KBM-7 (cell line): ENCODE data around the gene SKIL.

Experiments used
- DNase-seq: peaks from one replicate; pipeline ENCODE4 v3.0.0-alpha.2; 2015
- in situ Hi-C: fragments of 300-500 bp; cut with MboI; formaldehyde crosslinking; loops from 2 replicates; pipeline ENCODE4 v1.14.3; 2020; ENCODE audit warnings: low sequenced_read_pairs, low pct_unique_long_range_greater_than_20kb, mixed read lengths

SKIL gene

DNA sequence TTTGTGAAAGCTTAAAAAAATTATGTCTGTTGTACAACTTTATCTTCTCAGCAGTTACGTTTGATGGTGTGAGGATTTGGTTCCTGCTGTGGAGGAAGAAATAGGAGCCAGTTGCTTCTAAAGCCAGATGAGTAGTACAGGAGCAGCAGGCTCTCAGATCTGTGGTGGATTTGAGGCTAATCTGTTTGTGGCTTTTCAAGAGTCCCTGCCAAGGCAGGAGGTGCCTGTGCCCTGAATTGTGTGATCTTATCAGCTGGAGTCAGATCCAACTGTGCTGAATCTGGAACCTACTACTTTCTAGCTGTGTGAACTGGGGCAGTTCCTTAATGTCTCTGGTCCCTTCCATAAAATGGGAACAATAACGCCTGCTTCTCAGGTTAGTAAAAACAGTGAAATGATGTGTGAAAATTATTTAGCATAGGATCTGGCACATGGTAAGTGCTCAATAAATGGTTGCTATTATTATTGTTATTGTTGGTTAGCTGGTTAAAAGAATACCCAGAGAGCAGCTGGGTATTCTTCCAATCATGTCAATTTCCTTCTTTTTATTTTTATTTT lies 68.8 kb downstream of the SKIL start:
- DNase-seq = peak; percentile 7
- in situ Hi-C loops = no loop called here

DNA sequence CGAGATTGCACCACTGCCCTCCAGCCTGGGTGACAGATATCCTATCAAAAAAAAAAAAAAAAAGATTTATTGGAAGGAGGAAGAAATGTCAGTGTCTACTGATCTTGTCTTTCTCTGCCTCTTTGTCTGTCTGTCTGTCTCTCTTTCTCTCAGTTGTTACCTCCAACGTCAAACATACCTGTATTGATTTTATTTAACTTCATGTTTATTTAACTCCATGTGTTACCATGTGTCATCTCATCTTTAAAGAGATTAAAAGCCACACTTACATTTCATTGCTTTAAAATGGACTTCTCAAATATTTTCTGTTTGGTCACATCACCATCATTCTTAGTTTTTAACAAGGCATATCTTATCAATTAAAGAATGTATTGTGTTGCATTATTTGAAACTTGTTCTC lies 70.6 kb downstream of the SKIL start:
- DNase-seq = no peak
- in situ Hi-C loops = no loop called here

DNA sequence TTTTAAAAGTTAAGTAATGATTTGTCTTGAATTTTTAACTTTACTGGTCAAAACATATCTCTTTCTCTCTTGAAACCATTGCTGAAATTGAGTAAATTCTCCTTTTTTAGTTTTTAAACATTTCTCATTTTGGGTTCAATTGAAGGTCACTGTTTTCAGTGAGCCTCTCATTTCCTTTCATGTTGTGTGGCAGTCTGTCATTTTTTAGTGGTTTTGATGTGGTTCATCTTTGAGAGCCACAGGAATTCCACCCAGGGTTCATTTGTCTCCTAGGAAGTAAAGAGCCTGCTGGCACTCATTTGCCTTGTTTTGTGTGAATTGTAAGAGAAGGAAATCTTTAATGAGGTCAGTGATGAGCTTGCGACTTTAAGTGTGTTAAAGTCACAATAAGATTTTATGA lies 71.5 kb downstream of the SKIL start:
- in situ Hi-C loops = no loop called here
- DNase-seq = peak; percentile 7

DNA sequence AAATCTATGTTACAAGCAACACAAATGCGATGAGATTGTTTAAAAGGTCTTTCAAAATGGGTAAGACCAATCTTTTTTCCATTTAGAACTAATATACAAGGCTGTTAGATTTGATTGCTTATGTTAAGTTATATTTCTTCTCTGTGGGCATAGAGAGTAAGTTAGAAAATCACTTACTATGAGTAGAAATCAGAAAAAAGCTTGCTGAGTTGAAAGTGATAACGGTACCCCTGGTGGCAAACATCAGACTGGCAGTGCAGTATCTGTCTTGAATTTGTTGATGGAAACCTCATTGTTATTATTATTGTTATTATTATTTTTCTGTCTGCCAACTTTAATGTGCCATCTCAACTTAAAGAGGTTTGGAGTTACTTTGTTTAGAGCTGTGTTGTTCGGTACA lies 73.5 kb downstream of the SKIL start:
- no peak for DNase-seq
- in situ Hi-C loops = no loop called here

DNA sequence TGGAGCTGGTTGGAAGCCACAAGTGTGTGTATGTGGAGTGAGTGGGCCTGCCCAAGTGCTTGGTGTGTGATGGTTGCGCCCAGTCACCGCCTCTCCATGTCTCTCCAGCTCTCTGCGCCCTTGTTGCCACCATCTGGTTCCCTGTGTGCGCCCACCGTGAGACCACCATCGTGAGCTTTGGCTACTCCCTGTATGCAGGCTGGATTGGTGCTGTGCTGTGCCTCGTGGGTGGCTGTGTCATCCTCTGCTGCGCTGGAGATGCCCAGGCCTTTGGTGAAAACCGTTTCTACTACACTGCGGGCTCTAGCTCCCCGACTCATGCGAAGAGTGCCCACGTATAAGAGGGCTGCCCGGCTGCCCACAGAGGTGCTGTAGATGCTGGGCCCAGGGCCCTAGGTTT lies 74.9 kb downstream of the SKIL start:
- in situ Hi-C loops = no loop called here
- no peak for DNase-seq

DNA sequence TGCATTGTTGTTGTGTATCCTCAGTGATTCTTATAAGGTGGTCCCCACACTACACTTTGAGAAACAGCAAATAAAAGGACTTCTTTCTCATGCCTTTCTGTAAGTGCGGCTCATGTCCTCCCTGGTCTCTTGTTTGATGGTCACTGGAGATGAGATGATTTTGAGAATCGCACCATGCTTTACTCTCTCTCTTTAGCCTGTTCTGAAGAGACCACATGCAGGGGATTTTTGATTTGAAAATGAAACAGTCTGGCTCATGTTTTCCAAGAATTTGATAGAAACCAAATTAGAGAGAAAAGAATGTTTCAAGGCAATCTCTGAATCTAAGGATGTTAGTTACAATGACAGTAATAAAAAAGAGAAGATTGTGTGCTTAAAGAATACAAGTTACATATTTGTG lies 79.2 kb downstream of the SKIL start:
- no peak for DNase-seq

DNA sequence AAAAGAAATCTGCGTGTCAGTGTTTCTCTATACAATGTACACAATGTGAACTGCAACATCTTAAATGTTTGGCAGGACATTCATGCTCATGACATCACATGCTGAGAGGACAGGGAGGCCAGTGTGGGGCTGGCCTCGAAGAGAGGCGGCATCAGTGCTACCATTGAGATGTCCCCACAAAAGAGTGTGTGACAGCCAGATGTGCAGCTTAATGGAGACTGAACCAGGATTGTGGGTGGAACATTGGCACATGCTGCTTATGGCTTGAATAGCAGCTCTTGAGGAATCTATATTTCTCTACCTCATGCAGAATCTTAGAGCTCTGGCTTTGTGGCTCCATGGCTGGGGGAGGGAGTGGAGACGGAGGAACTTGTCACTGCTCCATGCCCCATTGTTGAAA lies 79.7 kb downstream of the SKIL start:
- DNase-seq = no peak
- in situ Hi-C loops = no loop called here

More for the DNA sequence above, 79.2 kb downstream of the SKIL start:
- in situ Hi-C loops = no loop called here

DNA sequence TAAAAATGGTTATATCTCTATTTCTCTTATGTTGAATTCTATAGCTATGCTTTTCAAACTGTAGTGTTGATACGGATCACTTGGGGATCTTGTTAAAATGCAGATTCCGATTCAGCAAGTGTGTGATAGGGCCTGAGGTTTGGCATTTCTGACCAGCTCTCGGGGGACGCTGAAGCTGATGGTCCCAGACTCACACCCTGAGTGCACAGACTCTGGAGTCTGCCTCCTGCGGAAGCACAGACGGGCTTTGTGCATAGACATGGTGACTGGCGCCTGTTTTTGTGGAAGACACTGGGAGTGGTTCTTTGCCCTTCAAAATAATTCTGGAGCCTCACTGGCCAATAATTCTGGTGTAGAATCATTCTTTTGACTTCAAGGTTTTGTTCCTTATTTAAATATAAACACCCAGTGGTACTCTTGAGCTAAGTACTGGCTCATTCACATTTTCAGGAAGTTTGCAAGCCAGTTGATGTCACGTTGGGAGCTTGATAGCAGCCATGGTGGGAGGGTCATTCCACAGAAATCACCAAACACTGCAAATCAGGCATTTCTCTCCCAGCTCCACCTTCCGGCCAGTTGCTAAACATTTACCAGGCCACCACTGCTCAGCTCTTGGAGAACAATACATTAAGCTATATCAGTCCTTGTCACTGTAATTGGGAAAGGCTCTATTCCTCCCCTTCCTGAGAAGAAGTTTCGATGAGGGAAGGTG lies 80.3 kb downstream of the SKIL start:
- in situ Hi-C loops = no loop called here
- DNase-seq = no peak

DNA sequence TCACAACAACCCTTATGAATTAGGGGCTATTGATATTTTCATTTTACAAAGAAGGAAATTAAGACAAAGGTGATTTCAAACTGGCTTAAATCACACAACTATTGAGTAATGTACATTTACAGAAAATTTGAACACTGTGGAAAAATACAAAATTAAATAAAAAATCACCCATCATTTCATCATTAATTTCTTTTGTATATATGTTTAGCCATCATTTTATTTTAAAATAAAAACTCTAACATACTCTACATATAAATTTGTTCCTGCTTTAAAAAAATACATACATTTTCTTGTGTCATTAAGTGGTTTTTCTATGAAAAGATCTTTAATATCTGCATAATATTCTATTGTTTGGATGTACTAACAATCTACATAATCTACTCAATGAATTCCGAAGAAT lies 81.3 kb downstream of the SKIL start:
- no peak for DNase-seq
- in situ Hi-C loops = no loop called here

DNA sequence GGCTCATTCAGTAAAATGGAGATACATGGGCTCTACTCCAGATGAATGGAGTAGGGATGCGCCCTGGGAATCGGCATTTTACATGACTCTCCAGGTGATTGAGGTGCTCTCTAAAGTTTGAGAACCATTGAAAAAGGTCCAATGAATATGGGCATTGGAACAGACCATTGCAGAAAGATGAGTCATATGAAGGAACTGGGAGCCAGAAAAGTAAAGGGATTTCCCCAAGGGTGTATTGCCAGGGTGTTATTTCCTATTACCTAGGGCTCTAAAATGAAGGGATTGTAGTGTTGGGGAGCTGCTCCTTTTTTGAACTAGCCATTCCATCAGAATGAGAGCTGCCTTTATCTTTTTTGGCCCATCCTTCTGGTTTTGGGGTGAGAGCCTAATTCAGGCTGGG lies 82.8 kb downstream of the SKIL start:
- in situ Hi-C loops = no loop called here
- no peak for DNase-seq

DNA sequence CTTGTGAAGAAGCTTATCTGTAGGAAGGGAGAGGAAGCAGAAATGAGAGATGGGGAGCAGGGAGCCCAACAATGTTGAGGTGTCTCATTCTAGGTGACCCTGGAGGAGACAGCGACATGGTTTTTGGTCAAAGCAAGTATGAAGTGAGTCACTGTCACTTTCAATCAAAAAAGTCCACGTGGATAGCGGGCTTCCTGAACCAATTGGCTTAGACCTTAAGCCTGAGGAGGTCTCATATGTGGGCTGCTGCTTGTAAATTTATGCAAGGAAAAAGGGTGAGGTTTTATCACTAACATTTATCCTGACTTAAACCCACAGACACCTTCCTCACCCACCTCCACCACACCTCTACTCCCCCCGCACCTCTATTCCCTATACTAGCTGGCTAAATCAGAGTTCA lies 83.9 kb downstream of the SKIL start:
- in situ Hi-C loops = no loop called here
- no peak for DNase-seq

DNA sequence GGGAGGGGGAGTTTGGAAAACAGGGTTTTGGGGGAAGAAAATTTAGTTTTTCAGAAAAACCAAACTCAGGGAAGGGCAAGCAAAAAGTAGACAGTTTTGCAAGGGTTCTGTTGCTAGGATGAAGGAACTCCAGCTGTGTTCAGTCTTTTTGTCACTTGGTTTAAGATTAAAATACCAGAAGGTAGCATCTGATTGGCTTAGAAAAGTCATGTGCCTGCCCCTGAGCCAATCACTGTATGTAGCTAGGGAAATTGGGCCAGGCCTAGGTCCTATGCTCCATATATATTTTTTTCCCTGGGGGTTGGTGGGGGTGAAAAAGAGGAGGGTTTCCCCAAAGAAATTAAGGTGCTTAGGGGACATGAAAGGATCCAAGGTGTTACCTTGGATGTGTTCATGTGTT lies 85.4 kb downstream of the SKIL start:
- DNase-seq = no peak

DNA sequence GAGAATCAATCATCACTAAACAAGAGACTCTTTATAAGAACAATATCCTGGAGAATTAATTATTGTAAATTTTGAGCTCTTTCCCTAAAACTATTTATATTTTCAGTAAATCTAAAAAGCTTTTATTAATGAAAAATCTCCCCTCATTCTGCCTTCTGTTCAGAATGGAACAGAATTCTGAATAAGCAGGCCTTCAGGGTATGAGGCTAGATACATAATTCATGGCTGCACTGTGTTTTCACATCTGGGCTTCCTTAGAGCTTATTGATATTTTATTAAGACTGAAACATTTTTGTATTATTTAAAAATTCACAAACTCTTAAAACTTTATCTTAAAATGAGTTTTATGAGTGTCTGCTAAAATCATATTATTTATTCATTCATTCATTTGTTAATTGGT lies 85.9 kb downstream of the SKIL start:
- in situ Hi-C loops = no loop called here
- DNase-seq = no peak

More for the DNA sequence above, 85.4 kb downstream of the SKIL start:
- in situ Hi-C loops = no loop called here
